SK-N-SH treated with all-trans-retinoic acid at 6 μM for 48 hours (cell line): ENCODE measurements around the gene SMYD3.

ENCODE experiments used
- ATAC-seq: fragments of 200-7000 bp; cut with Tn5 transposase; 3 replicates; pipeline ENCODE4 v1.9.1; 2020; ENCODE audit warnings: mild to moderate bottlenecking, moderate library complexity
- ARNTL ChIP-seq: fragments of 450-650 bp; formaldehyde crosslinking; IDR thresholded peaks from 2 replicates; pipeline ENCODE4 v1.5.0; 2020; ENCODE audit warnings: low read depth, mild to moderate bottlenecking, moderate library complexity, borderline replicate concordance
- BACH2 ChIP-seq: fragments of 250-450 bp; sonication (Bioruptor Pico); IDR thresholded peaks from 2 replicates; pipeline ENCODE4 v1.9.0; 2021; ENCODE audit warnings: mild to moderate bottlenecking, borderline replicate concordance
- CREB5 ChIP-seq: fragments of 250-450 bp; sonication (Bioruptor Pico); IDR thresholded peaks from 2 replicates; pipeline ENCODE4 v1.5.1; 2020; ENCODE audit warnings: low read depth, mild to moderate bottlenecking, moderate library complexity
- CSDC2 ChIP-seq: fragments of 250-450 bp; sonication (Bioruptor Pico); IDR thresholded peaks from 2 replicates; pipeline ENCODE4 v1.5.0; 2020; ENCODE audit warnings: mild to moderate bottlenecking, moderate library complexity
- ESRRG ChIP-seq: fragments of 250-450 bp; sonication (Bioruptor Pico); IDR thresholded peaks from 2 replicates; pipeline ENCODE4 v1.6.1; 2021; ENCODE audit warnings: mild to moderate bottlenecking
- GLIS3 ChIP-seq: fragments of 250-450 bp; sonication (Bioruptor Pico); IDR thresholded peaks from 2 replicates; pipeline ENCODE4 v1.5.0; 2020; ENCODE audit warnings: mild to moderate bottlenecking, moderate library complexity
- OSR1 ChIP-seq: fragments of 250-450 bp; sonication (Bioruptor Pico); IDR thresholded peaks from 2 replicates; pipeline ENCODE4 v1.8.0; 2022; ENCODE audit warnings: moderate library complexity, mild to moderate bottlenecking, inconsistent platforms
- PATZ1 ChIP-seq: fragments of 250-450 bp; sonication (Bioruptor Pico); IDR thresholded peaks from 2 replicates; pipeline ENCODE4 v1.8.0; 2020; ENCODE audit warnings: mild to moderate bottlenecking, moderate library complexity, borderline replicate concordance
- PPARA ChIP-seq: fragments of 250-450 bp; sonication (Bioruptor Pico); IDR thresholded peaks from 2 replicates; pipeline ENCODE4 v1.5.0; 2020; ENCODE audit warnings: mild to moderate bottlenecking, borderline replicate concordance
- RARB ChIP-seq: fragments of 250-450 bp; sonication (Bioruptor Pico); IDR thresholded peaks from 2 replicates; pipeline ENCODE4 v1.8.0; 2021; ENCODE audit warnings: mild to moderate bottlenecking, moderate library complexity
- SNAI2 ChIP-seq: fragments of 250-450 bp; sonication (Bioruptor Pico); IDR thresholded peaks from 2 replicates; pipeline ENCODE4 v1.5.0; 2020; ENCODE audit warnings: mild to moderate bottlenecking, moderate library complexity
- TCF4 ChIP-seq: fragments of 250-450 bp; sonication (Bioruptor Pico); IDR thresholded peaks from 2 replicates; pipeline ENCODE4 v1.8.0; 2021; ENCODE audit warnings: mild to moderate bottlenecking, moderate library complexity, borderline replicate concordance
- TOX ChIP-seq: fragments of 250-450 bp; sonication (Bioruptor Pico); IDR thresholded peaks from 2 replicates; pipeline ENCODE4 v1.8.0; 2021; ENCODE audit warnings: mild to moderate bottlenecking, moderate library complexity, borderline replicate concordance
- ZC3H10 ChIP-seq: fragments of 250-450 bp; sonication (Bioruptor Pico); IDR thresholded peaks from 2 replicates; pipeline ENCODE4 v1.5.1; 2021; ENCODE audit warnings: mild to moderate bottlenecking, moderate library complexity
- ZFP30 ChIP-seq: fragments of 450-650 bp; formaldehyde crosslinking; IDR thresholded peaks from 2 replicates; pipeline ENCODE4 v1.5.0; 2022; ENCODE audit warnings: mild to moderate bottlenecking, moderate library complexity
- ZNF565 ChIP-seq: fragments of 450-650 bp; formaldehyde crosslinking; conservative IDR thresholded peaks from 2 replicates; pipeline ENCODE4 v1.5.0; 2020; ENCODE audit warnings: low read depth, mild to moderate bottlenecking, moderate library complexity
- ZNF70 ChIP-seq: fragments of 450-650 bp; formaldehyde crosslinking; IDR thresholded peaks from 2 replicates; pipeline ENCODE4 v1.5.0; 2020; ENCODE audit warnings: mild to moderate bottlenecking, moderate library complexity
- ZNF8 ChIP-seq: fragments of 450-650 bp; formaldehyde crosslinking; IDR thresholded peaks from 2 replicates; pipeline ENCODE4 v1.5.0; 2020; ENCODE audit warnings: mild to moderate bottlenecking, moderate library complexity
- TF ChIP-seq, protein P1 (sequence below): fragments of 250-450 bp; sonication (Bioruptor Pico); IDR thresholded peaks from 2 replicates; pipeline ENCODE4 v1.5.0; 2020; ENCODE audit warnings: mild to moderate bottlenecking, moderate library complexity
- TF ChIP-seq, protein P2 (sequence below): fragments of 250-450 bp; sonication (Bioruptor Pico); IDR thresholded peaks from 2 replicates; pipeline ENCODE4 v1.8.0; 2021; ENCODE audit warnings: low read depth, mild to moderate bottlenecking, moderate library complexity, borderline replicate concordance

The SMYD3 gene

GRCh38 chr1:245983294-245983967, 523.6 kb downstream of the SMYD3 start:
- no peak for TF ChIP-seq SNAI2
- no peak for TF ChIP-seq OSR1
- TF ChIP-seq ZNF8 (CRISPR knock-in tag) = no peak
- no peak for TF ChIP-seq ZC3H10 (CRISPR knock-in tag)
- TF ChIP-seq, protein P1, sequence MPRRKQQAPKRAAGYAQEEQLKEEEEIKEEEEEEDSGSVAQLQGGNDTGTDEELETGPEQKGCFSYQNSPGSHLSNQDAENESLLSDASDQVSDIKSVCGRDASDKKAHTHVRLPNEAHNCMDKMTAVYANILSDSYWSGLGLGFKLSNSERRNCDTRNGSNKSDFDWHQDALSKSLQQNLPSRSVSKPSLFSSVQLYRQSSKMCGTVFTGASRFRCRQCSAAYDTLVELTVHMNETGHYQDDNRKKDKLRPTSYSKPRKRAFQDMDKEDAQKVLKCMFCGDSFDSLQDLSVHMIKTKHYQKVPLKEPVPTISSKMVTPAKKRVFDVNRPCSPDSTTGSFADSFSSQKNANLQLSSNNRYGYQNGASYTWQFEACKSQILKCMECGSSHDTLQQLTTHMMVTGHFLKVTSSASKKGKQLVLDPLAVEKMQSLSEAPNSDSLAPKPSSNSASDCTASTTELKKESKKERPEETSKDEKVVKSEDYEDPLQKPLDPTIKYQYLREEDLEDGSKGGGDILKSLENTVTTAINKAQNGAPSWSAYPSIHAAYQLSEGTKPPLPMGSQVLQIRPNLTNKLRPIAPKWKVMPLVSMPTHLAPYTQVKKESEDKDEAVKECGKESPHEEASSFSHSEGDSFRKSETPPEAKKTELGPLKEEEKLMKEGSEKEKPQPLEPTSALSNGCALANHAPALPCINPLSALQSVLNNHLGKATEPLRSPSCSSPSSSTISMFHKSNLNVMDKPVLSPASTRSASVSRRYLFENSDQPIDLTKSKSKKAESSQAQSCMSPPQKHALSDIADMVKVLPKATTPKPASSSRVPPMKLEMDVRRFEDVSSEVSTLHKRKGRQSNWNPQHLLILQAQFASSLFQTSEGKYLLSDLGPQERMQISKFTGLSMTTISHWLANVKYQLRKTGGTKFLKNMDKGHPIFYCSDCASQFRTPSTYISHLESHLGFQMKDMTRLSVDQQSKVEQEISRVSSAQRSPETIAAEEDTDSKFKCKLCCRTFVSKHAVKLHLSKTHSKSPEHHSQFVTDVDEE = no peak
- no peak for TF ChIP-seq ESRRG
- no peak for TF ChIP-seq ZNF70 (CRISPR knock-in tag)
- no peak for TF ChIP-seq GLIS3
- TF ChIP-seq ARNTL (CRISPR knock-in tag) = no peak
- TF ChIP-seq PATZ1 (CRISPR knock-in tag) = no peak
- no peak for TF ChIP-seq BACH2 (CRISPR knock-in tag)
- TF ChIP-seq, protein P2, sequence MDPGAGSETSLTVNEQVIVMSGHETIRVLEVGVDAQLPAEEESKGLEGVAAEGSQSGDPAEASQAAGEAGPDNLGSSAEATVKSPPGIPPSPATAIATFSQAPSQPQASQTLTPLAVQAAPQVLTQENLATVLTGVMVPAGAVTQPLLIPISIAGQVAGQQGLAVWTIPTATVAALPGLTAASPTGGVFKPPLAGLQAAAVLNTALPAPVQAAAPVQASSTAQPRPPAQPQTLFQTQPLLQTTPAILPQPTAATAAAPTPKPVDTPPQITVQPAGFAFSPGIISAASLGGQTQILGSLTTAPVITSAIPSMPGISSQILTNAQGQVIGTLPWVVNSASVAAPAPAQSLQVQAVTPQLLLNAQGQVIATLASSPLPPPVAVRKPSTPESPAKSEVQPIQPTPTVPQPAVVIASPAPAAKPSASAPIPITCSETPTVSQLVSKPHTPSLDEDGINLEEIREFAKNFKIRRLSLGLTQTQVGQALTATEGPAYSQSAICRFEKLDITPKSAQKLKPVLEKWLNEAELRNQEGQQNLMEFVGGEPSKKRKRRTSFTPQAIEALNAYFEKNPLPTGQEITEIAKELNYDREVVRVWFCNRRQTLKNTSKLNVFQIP (CRISPR knock-in tag) = no peak
- TF ChIP-seq TCF4 (CRISPR knock-in tag) = no peak
- TF ChIP-seq RARB (CRISPR knock-in tag) = no peak
- ATAC-seq = no peak

- TF ChIP-seq ESRRG (no peak), OSR1 (no peak)
- ATAC-seq = no peak
These were observed 527.5 kb downstream of the SMYD3 start for GRCh38 chr1:245979589-245979988.

GRCh38 chr1:245978915-245979314, 528.2 kb downstream of the SMYD3 start:
- ATAC-seq = peak; percentile 74
- TF ChIP-seq PPARA (CRISPR knock-in tag) = no peak
- no peak for TF ChIP-seq RARB (CRISPR knock-in tag)
- no peak for TF ChIP-seq GLIS3
- TF ChIP-seq ZFP30 (CRISPR knock-in tag) = no peak
- TF ChIP-seq, protein P1 = no peak
- TF ChIP-seq ZNF8 (CRISPR knock-in tag) = no peak
- no peak for TF ChIP-seq CREB5 (CRISPR knock-in tag)
- TF ChIP-seq ESRRG = no peak
- no peak for TF ChIP-seq CSDC2 (CRISPR knock-in tag)
- TF ChIP-seq TCF4 (CRISPR knock-in tag) = no peak
- no peak for TF ChIP-seq ZNF70 (CRISPR knock-in tag)
- TF ChIP-seq ZNF565 (CRISPR knock-in tag) = no peak
- TF ChIP-seq SNAI2 = no peak
- no peak for TF ChIP-seq TOX (CRISPR knock-in tag)
- TF ChIP-seq, protein P2 (CRISPR knock-in tag) = no peak
